Stomach smooth muscle (tissue), 2 donors: ENCODE results near the gene CHRFAM7A.
"Not testable (repeated sequence)": the region's sequence is repeated elsewhere in the genome, so short reads cannot be mapped to it uniquely, and the experiment has no call there.

ENCODE experiments used
- H3K27ac ChIP-seq: one replicate; pipeline ENCODE4 v1.7.0; 2013; ENCODE audit warnings: mild to moderate bottlenecking, low read length, inconsistent platforms
- H3K27me3 ChIP-seq, 2 donors: one replicate each; pipeline ENCODE4 v1.7.0; 2013; ENCODE audit warnings: low read length in 2 of 2; ENCODE audit not compliant: insufficient read depth in 2 of 2, control insufficient read depth in 1 of 2
- H3K36me3 ChIP-seq, 2 donors: one replicate each; pipeline ENCODE4 v1.7.0; 2013; ENCODE audit warnings: low read length in 2 of 2; ENCODE audit not compliant: control insufficient read depth in 2 of 2, insufficient read depth in 2 of 2
- H3K4me1 ChIP-seq: one replicate; pipeline ENCODE4 v1.7.0; 2013; ENCODE audit warnings: low read length; ENCODE audit not compliant: control insufficient read depth, insufficient read depth
- H3K4me3 ChIP-seq, 2 donors: one replicate each; pipeline ENCODE4 v1.7.0; 2013; ENCODE audit warnings: low read length in 2 of 2
- H3K9ac ChIP-seq, 2 donors: one replicate each; pipeline ENCODE4 v1.7.0; 2013; ENCODE audit warnings: low read length in 2 of 2, mild to moderate bottlenecking in 1 of 2
- H3K9me3 ChIP-seq, 2 donors: one replicate each; pipeline ENCODE4 v1.7.0; 2013; ENCODE audit warnings: low read length in 2 of 2; ENCODE audit not compliant: control insufficient read depth in 2 of 2
- donor health status: healthy.
- donor health status: Pancreatic carcinoma.

CHRFAM7A gene

GRCh38 chr15:30315704-30316103 is 77.6 kb downstream of the CHRFAM7A start:
- not testable (repeated sequence) for H3K27ac ChIP-seq, H3K9ac ChIP-seq, H3K9me3 ChIP-seq, H3K27me3 ChIP-seq, H3K36me3 ChIP-seq, H3K4me1 ChIP-seq, H3K4me3 ChIP-seq

GRCh38 chr15:30310575-30310974 is 82.8 kb downstream of the CHRFAM7A start:
- not testable (repeated sequence) for H3K4me3 ChIP-seq, H3K4me1 ChIP-seq, H3K27me3 ChIP-seq, H3K36me3 ChIP-seq, H3K9me3 ChIP-seq, H3K27ac ChIP-seq, H3K9ac ChIP-seq
